Adrenal gland (tissue), 12 donors: ENCODE measurements around the gene PTPRD. TPM values are rescaled to one million over a fixed set of nuclear protein-coding genes. Genes with fewer than 3 reads are reported as not detected.

Experiments used
- DNase-seq, 7 donors: peaks; one replicate each; pipeline ENCODE4 v3.0.0-alpha.2; 2019 to 2020
- H3K27ac ChIP-seq, 5 donors: fragments of 200-600 bp; sonication (generic) in 4 of 5; 1 replicate in 3 of 5; 2 replicates in 2 of 5; pipeline versions ENCODE4 v1.5.1 to v1.8.0; 2016 to 2020; ENCODE audit warnings: mild to moderate bottlenecking in 1 of 5
- H3K27me3 ChIP-seq: fragments of 200-600 bp; 2 replicates; pipeline ENCODE4 v1.8.0; 2021
- H3K36me3 ChIP-seq, 2 donors: fragments of 200-600 bp; replicated peaks in 1 of 2; 1 replicate in 1 of 2; 2 replicates in 1 of 2; pipeline versions ENCODE4 v1.5.1 to v1.8.0; 2018 to 2022
- H3K4me1 ChIP-seq, 2 donors: fragments of 200-600 bp; replicated peaks in 1 of 2; 1 replicate in 1 of 2; 2 replicates in 1 of 2; pipeline versions ENCODE4 v1.5.1 to v1.8.0; 2018 to 2021
- H3K4me3 ChIP-seq, 4 donors: fragments of 200-600 bp; sonication (generic) in 3 of 4; one replicate each; pipeline ENCODE4 v1.5.1; 2016 to 2018
- H3K9me3 ChIP-seq, 3 donors: fragments of 200-600 bp; sonication (generic) in 1 of 3; replicated peaks in 1 of 3; 1 replicate in 2 of 3; 2 replicates in 1 of 3; pipeline versions ENCODE4 v1.5.1 to v1.8.0; 2016 to 2021
- POLR2A ChIP-seq, 2 donors: fragments of 450-650 bp; IDR thresholded peaks; one replicate each; pipeline ENCODE4 v1.6.1; 2017; ENCODE audit warnings: antibody characterized with exemption in 2 of 2, mild to moderate bottlenecking in 2 of 2, moderate library complexity in 1 of 2
- WGBS, 4 donors: extraction: QIAGEN DNeasy Blood & Tissue Kit in 2 of 4; methylation state at CpG; one replicate each; pipeline versions ENCODE4 v1.1.5 to v1.1.7; 2013 to 2017; 5-methylcytosine and 5-hydroxymethylcytosine counted together
- intact Hi-C, 2 donors: fragments of 100-400 bp; cut with DNase I; formaldehyde crosslinking; loops; one replicate each; pipeline versions ENCODE4 v1.14.1 to v1.15.0; 2022 to 2023
- polyA plus RNA-seq, 3 donors: library from polyadenylated mRNA; stranded (reverse); fragments of 200-250 nt in 2 of 3; fragments of 350-450 nt in 1 of 3; fragmentation: Illumina TruSeq in 1 of 3; extraction: RNeasy Lipid Tissue Mini Kit (QIAGEN cat#74804) in 1 of 3; gene quantifications; one replicate each; pipeline ENCODE4 v1.2.3, GENCODE V29; 2013 to 2014
- total RNA-seq, 9 donors: library from RNA; depleted of rRNA in 4 of 9; stranded (reverse); fragments of >200 nt in 4 of 9; fragments of 120-200 nt in 1 of 9; fragmentation: NEBNext Ultra II Directional in 1 of 9; extraction: Animal tissue kit (Norgen Biotek cat#: 25700) in 1 of 9; gene quantifications; one replicate each; pipeline versions ENCODE4 v1.1.0 to v1.2.4, GENCODE V29; 2013 to 2023
- TF ChIP-seq, protein P1 (sequence below), 6 experiments: fragments of 450-650 bp in 4 of 6; fragments of 200-600 bp in 2 of 6; sonication (generic) in 1 of 6; IDR thresholded peaks; 1 replicate in 5 of 6; 2 replicates in 1 of 6; pipeline versions ENCODE4 v1.5.1 to v1.8.0; 2016 to 2021; ENCODE audit warnings: antibody characterized with exemption in 6 of 6, mild to moderate bottlenecking in 2 of 6, moderate library complexity in 1 of 6
- donor health status: healthy with polysubstance abuse.
- donor health status: Bipolar disorder and iron deficiency.
- donor health status: DM: yes; HTN: yes; CAD: no.
- donor health status: DM: no; HTN: no; CAD: no.
- donor health status: DM: no; HTN: no; CAD: no.
- donor health status: DM: yes; HTN: yes; CAD: no.

PTPRD gene
- total and polyA plus RNA-seq, 12 donors: 0.61 to 71.2 (median 4.5) TPM

GRCh38 chr9:9504869-9505268 is 1107.9 kb downstream of the PTPRD start:
- Histone ChIP-seq H3K4me3 (no peak overlapping the region), H3K36me3 (no peaks in the 10 kb centered on the region), H3K9me3 (no peaks in the 10 kb centered on the region), H3K4me1 (no peaks in the 10 kb centered on the region), H3K27me3 (no peaks in the 10 kb centered on the region), H3K27ac (no peak overlapping the region)
- DNase-seq: no peak
- intact Hi-C loops: no loop called here
- WGBS, 4 donors: 68 to 78% (median 71%) methylated on average over 1 of the region's 1 CpG
- TF ChIP-seq, protein P1, sequence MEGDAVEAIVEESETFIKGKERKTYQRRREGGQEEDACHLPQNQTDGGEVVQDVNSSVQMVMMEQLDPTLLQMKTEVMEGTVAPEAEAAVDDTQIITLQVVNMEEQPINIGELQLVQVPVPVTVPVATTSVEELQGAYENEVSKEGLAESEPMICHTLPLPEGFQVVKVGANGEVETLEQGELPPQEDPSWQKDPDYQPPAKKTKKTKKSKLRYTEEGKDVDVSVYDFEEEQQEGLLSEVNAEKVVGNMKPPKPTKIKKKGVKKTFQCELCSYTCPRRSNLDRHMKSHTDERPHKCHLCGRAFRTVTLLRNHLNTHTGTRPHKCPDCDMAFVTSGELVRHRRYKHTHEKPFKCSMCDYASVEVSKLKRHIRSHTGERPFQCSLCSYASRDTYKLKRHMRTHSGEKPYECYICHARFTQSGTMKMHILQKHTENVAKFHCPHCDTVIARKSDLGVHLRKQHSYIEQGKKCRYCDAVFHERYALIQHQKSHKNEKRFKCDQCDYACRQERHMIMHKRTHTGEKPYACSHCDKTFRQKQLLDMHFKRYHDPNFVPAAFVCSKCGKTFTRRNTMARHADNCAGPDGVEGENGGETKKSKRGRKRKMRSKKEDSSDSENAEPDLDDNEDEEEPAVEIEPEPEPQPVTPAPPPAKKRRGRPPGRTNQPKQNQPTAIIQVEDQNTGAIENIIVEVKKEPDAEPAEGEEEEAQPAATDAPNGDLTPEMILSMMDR (IDR thresholded peaks at IDR 0.05): no peak

GRCh38 chr9:9499546-9499945 is 1113.3 kb downstream of the PTPRD start:
- Histone ChIP-seq H3K36me3 (no peaks in the 10 kb centered on the region), H3K27ac (no peak overlapping the region), H3K4me1 (no peaks in the 10 kb centered on the region), H3K27me3 (no peaks in the 10 kb centered on the region), H3K9me3 (no peaks in the 10 kb centered on the region), H3K4me3 (no peak overlapping the region)
- TF ChIP-seq, protein P1 (IDR thresholded peaks at IDR 0.05): no peak
- no peak for TF ChIP-seq POLR2A (IDR thresholded peaks at IDR 0.05)
- DNase-seq: no peak
- intact Hi-C loops: no loop called here

GRCh38 chr9:9498846-9499245 is 1114.0 kb downstream of the PTPRD start:
- 42 to 55% (median 44%) methylated on average over 2 of the region's 2 CpGs for WGBS, 4 donors
- Histone ChIP-seq H3K36me3 (no peaks in the 10 kb centered on the region), H3K4me3 (no peak overlapping the region), H3K4me1 (no peaks in the 10 kb centered on the region), H3K27ac (no peak overlapping the region), H3K27me3 (no peaks in the 10 kb centered on the region), H3K9me3 (no peaks in the 10 kb centered on the region)
- intact Hi-C loops: no loop called here
- no peak for TF ChIP-seq POLR2A (IDR thresholded peaks at IDR 0.05)
- TF ChIP-seq, protein P1 (IDR thresholded peaks at IDR 0.05): no peak
- DNase-seq: no peak

DNA sequence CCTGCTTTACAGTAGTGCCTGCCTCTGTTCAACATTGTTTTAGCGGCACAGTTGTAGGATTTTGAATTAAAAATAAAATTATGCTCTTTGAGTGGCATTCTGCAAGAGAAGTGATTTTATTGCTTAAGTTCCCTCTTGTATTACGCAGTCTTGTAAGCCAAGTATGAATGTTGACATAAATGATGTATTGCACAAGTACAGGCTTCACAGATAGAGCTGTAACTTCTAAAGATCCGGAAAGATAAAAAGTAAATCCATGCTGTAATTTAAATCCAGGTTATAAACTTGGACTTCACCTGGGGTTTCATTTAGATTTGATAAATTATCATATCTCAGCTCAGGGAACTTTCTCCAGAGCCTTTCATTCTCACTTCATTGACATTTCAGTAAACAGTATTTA is 1114.7 kb downstream of the PTPRD start:
- no peak overlapping the region for H3K4me3 ChIP-seq
- no peak overlapping the region for H3K27ac ChIP-seq
- H3K9me3 ChIP-seq: no peaks in the 10 kb centered on the region
- WGBS, 4 donors: 67 to 81% (median 72%) methylated on average over 3 of the region's 3 CpGs
- H3K4me1 ChIP-seq: no peaks in the 10 kb centered on the region
- no peak for DNase-seq
- no peaks in the 10 kb centered on the region for H3K36me3 ChIP-seq
- TF ChIP-seq POLR2A (IDR thresholded peaks at IDR 0.05): no peak
- TF ChIP-seq, protein P1 (IDR thresholded peaks at IDR 0.05): no peak
- no peaks in the 10 kb centered on the region for H3K27me3 ChIP-seq
- intact Hi-C loops: no loop called here
